Measurements from ENCODE around the gene RAB11FIP4.

Gene RAB11FIP4

GRCh38 chr17:31562376-31562840 is 170.9 kb downstream of the RAB11FIP4 start:
- TF ChIP-seq CTCF (conservative IDR thresholded peaks at IDR 0.05; ENCODE audit: low read depth, low read length), result no peak
- no peak overlapping the region for H3K4me3 ChIP-seq (ENCODE audit: low read depth, low read length)
- DNase-seq (ENCODE audit: low read depth), result no peak

GRCh38 chr17:31564291-31564690 is 172.8 kb downstream of the RAB11FIP4 start:
- DNase-seq (ENCODE audit: low read depth), result no peak
- H3K4me3 ChIP-seq (ENCODE audit: low read depth, low read length), result no peak overlapping the region
- no peak for TF ChIP-seq CTCF (conservative IDR thresholded peaks at IDR 0.05; ENCODE audit: low read depth, low read length)

- no peak for TF ChIP-seq CTCF (conservative IDR thresholded peaks at IDR 0.05; ENCODE audit: low read depth, low read length)
- no peak overlapping the region for H3K4me3 ChIP-seq (ENCODE audit: low read depth, low read length)
- DNase-seq (ENCODE audit: low read depth), result peak; percentile 44
Observed at GRCh38 chr17:31564883-31565301, 173.4 kb downstream of the RAB11FIP4 start.

- TF ChIP-seq CTCF (conservative IDR thresholded peaks at IDR 0.05; ENCODE audit: low read depth, low read length), result no peak
- DNase-seq (ENCODE audit: low read depth), result no peak
- no peak overlapping the region for H3K4me3 ChIP-seq (ENCODE audit: low read depth, low read length)
Observed at GRCh38 chr17:31565652-31566051, 174.2 kb downstream of the RAB11FIP4 start.

- H3K4me3 ChIP-seq (ENCODE audit: low read depth, low read length), result no peak overlapping the region
- DNase-seq (ENCODE audit: low read depth), result no peak
- no peak for TF ChIP-seq CTCF (conservative IDR thresholded peaks at IDR 0.05; ENCODE audit: low read depth, low read length)
Observed at GRCh38 chr17:31566247-31566991, 174.9 kb downstream of the RAB11FIP4 start.

- DNase-seq (ENCODE audit: low read depth), result no peak
- no peak overlapping the region for H3K4me3 ChIP-seq (ENCODE audit: low read depth, low read length)
- no peak for TF ChIP-seq CTCF (conservative IDR thresholded peaks at IDR 0.05; ENCODE audit: low read depth, low read length)
Observed at GRCh38 chr17:31566992-31567373, 175.5 kb downstream of the RAB11FIP4 start.

- TF ChIP-seq CTCF (conservative IDR thresholded peaks at IDR 0.05; ENCODE audit: low read depth, low read length), result no peak
- H3K4me3 ChIP-seq (ENCODE audit: low read depth, low read length), result no peak overlapping the region
- DNase-seq (ENCODE audit: low read depth), result no peak
Observed at GRCh38 chr17:31568121-31568520, 176.6 kb downstream of the RAB11FIP4 start.

Measured in choroid plexus epithelial cell (primary cell).